HG03066 (cell line): ENCODE results near the gene TBC1D20.

ENCODE experiments used
- ATAC-seq: cut with Tn5 transposase; IDR thresholded peaks from one replicate; pipeline ENCODE4 v1.9.1; 2021; ENCODE audit warnings: low read depth; ENCODE audit not compliant: unreplicated experiment

TBC1D20 gene

GRCh38 chr20:420721-421574 lies 41.4 kb downstream of the TBC1D20 start:
- no peak for ATAC-seq

DNA sequence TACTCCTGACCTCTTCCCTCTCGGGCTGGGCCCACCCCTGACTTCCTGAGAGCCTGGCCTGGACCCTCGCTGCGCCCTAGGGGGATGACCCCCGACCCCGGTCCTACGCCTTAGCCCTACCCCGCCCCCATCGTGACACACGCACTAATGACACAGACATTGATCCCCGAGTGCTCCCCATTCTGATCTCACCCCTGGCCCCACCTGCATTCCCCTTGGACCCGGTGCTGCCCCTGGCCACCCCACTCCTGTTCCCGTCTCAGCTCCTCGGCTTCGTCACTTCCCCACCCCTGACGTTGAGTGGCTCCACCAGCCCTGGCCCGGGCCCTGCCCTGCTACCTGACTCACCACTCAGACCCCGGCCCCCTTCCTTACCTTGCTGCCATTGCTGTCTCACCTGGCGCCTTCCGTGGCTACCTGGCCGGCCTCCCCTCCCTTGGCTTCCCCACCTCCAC lies 42.1 kb downstream of the TBC1D20 start:
- ATAC-seq, result no peak

DNA sequence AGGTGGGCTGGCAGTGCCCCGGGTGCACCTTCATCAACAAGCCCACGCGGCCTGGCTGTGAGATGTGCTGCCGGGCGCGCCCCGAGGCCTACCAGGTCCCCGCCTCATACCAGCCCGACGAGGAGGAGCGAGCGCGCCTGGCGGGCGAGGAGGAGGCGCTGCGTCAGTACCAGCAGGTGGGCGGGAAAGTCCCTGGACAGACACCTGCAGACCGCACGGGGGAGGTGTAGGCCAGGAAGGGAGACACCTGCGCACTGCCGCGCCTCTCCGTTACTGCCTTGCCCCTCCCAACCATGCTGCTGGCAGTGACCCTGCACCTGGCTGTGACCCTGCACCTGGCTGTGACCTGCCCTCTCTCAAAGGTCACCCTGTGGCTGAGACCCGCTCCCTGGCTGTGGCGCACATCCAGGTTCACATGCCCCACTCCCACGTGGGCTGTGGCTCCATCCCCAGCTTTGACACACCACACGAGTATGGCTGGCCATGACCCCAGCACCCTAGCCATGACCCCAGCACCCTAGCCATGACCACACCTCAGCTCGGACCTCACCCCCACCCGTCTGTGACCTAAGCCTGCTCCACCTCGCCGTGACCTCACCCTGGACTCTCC lies 42.7 kb downstream of the TBC1D20 start:
- ATAC-seq, result no peak

GRCh38 chr20:418858-419365 lies 43.4 kb downstream of the TBC1D20 start:
- no peak for ATAC-seq

- ATAC-seq, result no peak
Measured at GRCh38 chr20:417801-418342, 44.5 kb downstream of the TBC1D20 start.

DNA sequence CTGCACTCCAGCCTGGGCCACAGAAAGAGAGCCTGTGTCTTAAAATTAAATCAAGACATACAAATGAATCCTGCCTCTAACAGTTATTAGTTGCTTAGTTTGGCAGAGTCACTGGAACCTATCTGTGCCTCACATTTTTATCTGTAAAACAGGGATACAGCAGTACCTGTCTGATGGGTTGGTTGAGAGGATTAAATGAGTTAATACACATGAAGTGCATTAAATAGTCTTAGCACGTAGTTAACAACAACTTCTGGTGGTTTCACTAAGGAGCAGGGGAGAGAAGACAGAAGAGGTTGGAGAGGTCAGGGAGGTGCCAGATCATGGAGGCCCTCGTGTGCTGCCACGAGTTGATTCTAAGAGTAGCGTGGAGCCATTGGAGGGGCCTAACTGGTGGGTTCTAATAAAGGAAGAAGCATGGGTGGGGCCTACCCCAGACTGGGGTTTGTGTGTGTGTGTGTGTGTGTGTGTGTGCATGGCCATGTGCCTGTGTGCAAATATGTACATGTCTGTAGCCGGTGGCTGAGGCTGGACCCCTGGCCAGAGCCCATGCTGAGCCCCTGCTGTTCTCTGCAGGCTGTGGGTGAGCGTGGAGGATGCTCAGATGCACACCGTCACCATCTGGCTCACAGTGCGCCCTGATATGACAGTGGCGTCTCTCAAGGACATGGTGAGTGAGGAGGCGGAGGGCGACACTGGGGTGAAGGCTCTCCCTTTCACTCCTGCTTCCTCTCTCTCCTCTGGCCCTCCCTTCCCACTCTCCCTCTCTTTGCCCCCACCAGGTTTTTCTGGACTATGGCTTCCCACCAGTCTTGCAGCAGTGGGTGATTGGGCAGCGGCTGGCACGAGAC lies 45.2 kb downstream of the TBC1D20 start:
- no peak for ATAC-seq

- no peak for ATAC-seq
Measured at GRCh38 chr20:415820-416322, 46.5 kb downstream of the TBC1D20 start.

DNA sequence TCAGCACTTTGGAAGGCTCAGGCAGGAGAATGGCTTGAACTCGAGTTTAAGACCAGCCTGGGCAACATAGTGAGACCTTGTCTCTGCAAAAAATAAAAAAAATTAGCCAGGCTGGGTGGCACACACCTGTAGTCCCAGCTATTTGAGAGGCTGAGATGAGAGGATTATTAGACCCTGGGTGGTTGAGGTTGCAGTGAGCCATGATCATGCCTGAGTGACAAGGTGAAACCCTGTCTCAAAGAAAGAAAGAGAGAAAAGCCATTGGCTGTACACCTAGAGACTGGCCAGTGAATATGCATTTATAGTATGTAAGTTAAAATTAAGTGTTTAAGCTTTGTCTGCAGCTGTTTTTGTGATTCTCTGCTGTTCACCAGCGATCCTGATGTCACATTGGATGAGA lies 48.2 kb downstream of the TBC1D20 start:
- ATAC-seq, result no peak

DNA sequence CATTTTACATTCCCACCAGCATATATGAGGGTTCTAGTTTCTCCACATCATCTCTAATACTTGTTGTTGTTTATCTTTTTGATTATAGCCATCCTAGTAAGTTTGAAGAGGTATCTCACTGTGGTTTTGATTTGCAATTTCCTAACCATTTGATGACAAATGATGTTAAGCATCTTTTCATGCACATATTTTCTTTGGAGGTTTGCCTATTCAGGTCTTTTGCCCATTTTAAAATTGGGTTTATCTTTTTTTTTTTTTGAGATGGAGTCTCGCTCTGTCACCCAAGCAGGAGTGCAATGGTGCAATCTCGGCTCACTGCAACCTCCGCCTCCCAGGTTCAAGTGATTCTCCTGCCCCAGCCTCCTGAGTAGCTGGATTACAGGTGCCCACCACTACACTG lies 50.3 kb downstream of the TBC1D20 start:
- no peak for ATAC-seq

- ATAC-seq, result no peak
Measured at GRCh38 chr20:409697-410559, 52.4 kb downstream of the TBC1D20 start.

DNA sequence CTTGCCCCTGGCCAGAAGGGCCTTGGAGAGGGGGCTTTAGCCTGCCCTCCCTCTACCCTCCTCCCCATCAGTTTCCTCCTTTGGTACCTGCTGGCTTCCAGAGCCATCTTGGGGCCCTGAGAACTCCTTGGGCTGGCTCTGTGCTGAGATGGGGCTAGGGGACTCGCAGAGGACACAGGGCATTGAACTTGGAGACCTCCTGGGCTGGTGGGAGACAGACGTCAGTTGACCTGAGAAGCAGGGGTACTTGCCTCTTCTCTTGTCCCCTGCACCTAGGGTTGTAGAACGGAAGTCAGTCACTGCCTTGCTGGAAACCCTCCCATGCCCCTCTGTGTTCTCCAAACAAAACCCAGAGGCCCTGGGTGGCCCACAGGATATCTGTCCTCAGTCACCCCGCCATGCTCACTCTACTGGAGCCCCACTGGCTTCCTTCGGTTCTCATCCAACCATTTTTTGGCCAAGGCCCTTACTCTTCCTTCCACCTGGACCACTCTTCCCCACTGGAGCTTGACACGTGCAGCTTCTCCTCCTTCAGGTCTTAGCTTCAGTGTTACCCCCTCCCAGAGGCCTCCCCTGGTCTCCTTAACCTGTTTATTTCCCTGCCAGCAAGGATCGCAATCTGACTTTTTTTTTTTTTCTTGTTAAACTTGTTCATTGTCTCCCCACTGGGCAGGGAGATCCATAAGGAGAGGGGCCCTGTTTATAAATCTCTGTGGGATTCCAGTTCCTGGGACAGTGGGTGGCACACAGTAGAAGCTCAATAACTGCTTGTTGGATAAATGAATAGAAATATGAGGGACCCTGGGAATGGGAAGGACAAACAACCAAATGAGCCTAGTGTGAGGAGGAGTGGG lies 53.3 kb downstream of the TBC1D20 start:
- peak; percentile 16 for ATAC-seq

- ATAC-seq, result peak; percentile 67
Measured at GRCh38 chr20:407953-408842, 54.1 kb downstream of the TBC1D20 start, which contains the start of gene RBCK1. RBCK1 (plus strand) TSS chr20:408299; CDS start chr20:408758, 459 bp downstream.

GRCh38 chr20:407133-407952 lies 55.0 kb downstream of the TBC1D20 start:
- ATAC-seq, result peak; percentile 47

DNA sequence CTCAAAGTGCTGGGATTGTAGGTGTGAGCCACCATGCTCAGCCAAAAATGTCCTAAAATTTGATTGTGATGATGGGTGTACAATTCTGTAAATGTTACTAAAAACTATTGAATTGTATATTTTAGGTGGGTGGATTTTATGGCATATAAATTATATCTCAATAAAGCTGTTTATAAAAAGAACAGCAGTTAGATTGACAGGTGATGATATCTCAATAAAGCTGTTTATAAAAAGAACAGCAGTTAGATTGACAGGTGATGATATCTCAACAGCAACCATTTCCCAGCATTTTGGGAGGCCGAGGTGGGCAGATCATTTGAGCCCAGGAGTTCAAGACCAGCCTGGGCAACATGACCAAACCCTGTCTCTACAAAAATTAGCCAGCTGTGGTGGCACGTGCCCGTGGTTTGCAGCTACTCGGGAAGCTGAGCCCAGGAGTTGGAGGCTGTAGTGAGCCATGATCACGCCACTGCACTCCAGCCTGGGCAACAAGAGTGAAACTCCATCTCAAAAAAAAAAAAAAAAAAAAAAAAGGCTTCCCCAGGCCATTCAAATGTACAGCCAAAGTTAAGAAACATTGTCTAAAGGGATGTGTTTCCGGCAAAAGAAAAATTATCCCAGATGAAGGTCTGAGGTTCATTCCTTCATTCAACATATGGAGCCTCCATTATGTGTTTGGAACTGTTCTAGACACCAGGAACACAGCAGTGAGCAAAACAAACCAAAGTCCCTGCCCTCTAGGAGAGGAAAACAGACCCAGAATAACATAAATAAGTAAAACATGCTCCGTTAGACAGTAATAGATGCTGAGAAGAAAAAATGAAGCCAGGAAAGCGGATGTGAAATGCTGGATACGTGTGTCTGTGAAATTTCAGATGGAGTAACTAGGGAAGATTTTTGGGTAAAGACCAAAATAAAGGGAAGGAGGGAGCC lies 55.9 kb downstream of the TBC1D20 start:
- no peak for ATAC-seq

GRCh38 chr20:404088-404487 lies 58.2 kb downstream of the TBC1D20 start:
- ATAC-seq, result no peak

DNA sequence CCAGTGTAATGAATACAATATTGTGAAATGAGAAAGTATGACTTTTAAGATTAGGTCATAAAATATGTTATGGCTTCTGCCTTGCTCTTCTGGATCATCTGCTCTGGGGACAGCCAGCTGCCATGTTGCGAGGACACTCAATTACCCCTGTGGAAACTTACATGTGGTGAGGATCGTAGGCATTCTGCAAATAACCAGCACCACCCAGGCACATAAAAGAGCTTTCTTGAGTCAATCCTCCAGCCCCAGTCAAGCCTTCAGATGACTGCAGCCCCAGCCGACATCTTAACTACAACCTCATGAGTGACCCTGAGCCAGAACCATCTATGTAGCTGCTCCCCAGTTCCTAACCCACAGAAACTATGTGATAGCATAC lies 58.8 kb downstream of the TBC1D20 start:
- no peak for ATAC-seq
